GM06990 (cell line): ENCODE results near the gene MAP1B.

Experiments
- DNase-seq: peaks from one replicate; pipeline ENCODE4 v3.0.0-alpha.2; 2011; ENCODE audit not compliant: insufficient read length; ENCODE audit errors: extremely low read depth
- H3K27me3 ChIP-seq: replicated peaks from 2 replicates; pipeline ENCODE4 v1.6.0; 2011; ENCODE audit warnings: low read length; ENCODE audit not compliant: control insufficient read depth, insufficient read depth
- H3K36me3 ChIP-seq: 2 replicates; pipeline ENCODE4 v1.5.1; 2011; ENCODE audit warnings: low read length; ENCODE audit not compliant: control insufficient read depth, insufficient read depth
- H3K4me3 ChIP-seq: replicated peaks from 2 replicates; pipeline ENCODE4 v1.5.1; 2011; ENCODE audit warnings: low read depth, mild to moderate bottlenecking, control low read depth, low read length
- CTCF ChIP-seq: IDR thresholded peaks from 2 replicates; pipeline ENCODE4 v1.5.1; 2011; ENCODE audit warnings: low read length, control low read depth, mild to moderate bottlenecking, inconsistent platforms; ENCODE audit not compliant: insufficient read depth, poor library complexity, severe bottlenecking

Gene MAP1B

GRCh38 chr5:72157625-72157962 lies 50.3 kb downstream of the MAP1B start:
- no peak overlapping the region for H3K4me3 ChIP-seq
- no peak for TF ChIP-seq CTCF
- H3K36me3 ChIP-seq = no peaks in the 10 kb centered on the region
- no peak for DNase-seq
- H3K27me3 ChIP-seq = no peaks in the 10 kb centered on the region

- DNase-seq = no peak
- Histone ChIP-seq H3K27me3 (no peaks in the 10 kb centered on the region), H3K4me3 (no peak overlapping the region), H3K36me3 (no peaks in the 10 kb centered on the region)
- TF ChIP-seq CTCF = no peak
These were observed 52.2 kb downstream of the MAP1B start for GRCh38 chr5:72159501-72159911.

GRCh38 chr5:72160329-72160728 lies 53.1 kb downstream of the MAP1B start:
- DNase-seq = no peak
- no peaks in the 10 kb centered on the region for H3K36me3 ChIP-seq
- no peak overlapping the region for H3K4me3 ChIP-seq
- TF ChIP-seq CTCF = no peak
- no peaks in the 10 kb centered on the region for H3K27me3 ChIP-seq

- DNase-seq = no peak
- no peak for TF ChIP-seq CTCF
- Histone ChIP-seq H3K27me3 (no peaks in the 10 kb centered on the region), H3K4me3 (no peak overlapping the region), H3K36me3 (no peaks in the 10 kb centered on the region)
These were observed 53.7 kb downstream of the MAP1B start for GRCh38 chr5:72160959-72161358.

- H3K4me3 ChIP-seq = no peak overlapping the region
- H3K27me3 ChIP-seq = no peaks in the 10 kb centered on the region
- DNase-seq = no peak
- no peak for TF ChIP-seq CTCF
- H3K36me3 ChIP-seq = no peaks in the 10 kb centered on the region
These were observed 54.7 kb downstream of the MAP1B start for GRCh38 chr5:72161951-72162350.

- no peak overlapping the region for H3K4me3 ChIP-seq
- DNase-seq = no peak
- no peaks in the 10 kb centered on the region for H3K27me3 ChIP-seq
- TF ChIP-seq CTCF = no peak
- H3K36me3 ChIP-seq = no peaks in the 10 kb centered on the region
These were observed 56.2 kb downstream of the MAP1B start for GRCh38 chr5:72163349-72163983.
